Right lobe of liver (tissue), 6 donors: ENCODE measurements around the gene GALNT14. TPM values are rescaled to one million over a fixed set of nuclear protein-coding genes. Genes with fewer than 3 reads are reported as not detected.

Source experiments
- ATAC-seq, 4 donors: fragments of 200-7000 bp; cut with Tn5 transposase; one replicate each; pipeline ENCODE4 v1.9.1; 2020; ENCODE audit warnings: mild to moderate bottlenecking in 4 of 4, moderate library complexity in 4 of 4
- DNase-seq, 3 donors: peaks; one replicate each; pipeline ENCODE4 v3.0.0-alpha.2; 2020
- H3K27ac ChIP-seq, 3 donors: fragments of 200-600 bp; one replicate each; pipeline ENCODE4 v1.8.0; 2022
- H3K27me3 ChIP-seq, 2 donors: fragments of 200-600 bp; one replicate each; pipeline ENCODE4 v1.8.0; 2022
- H3K36me3 ChIP-seq, 4 donors: fragments of 200-600 bp; sonication (generic) in 1 of 4; one replicate each; pipeline versions ENCODE4 v1.5.1 to v1.8.0; 2017 to 2022; ENCODE audit warnings: control low read depth in 1 of 4
- H3K4me1 ChIP-seq, 4 donors: fragments of 200-600 bp; sonication (generic) in 1 of 4; one replicate each; pipeline versions ENCODE4 v1.5.1 to v1.8.0; 2017 to 2022; ENCODE audit warnings: control low read depth in 1 of 4
- H3K4me3 ChIP-seq, 3 donors: fragments of 200-600 bp; one replicate each; pipeline ENCODE4 v1.8.0; 2022
- H3K9me3 ChIP-seq, 4 donors: fragments of 200-600 bp; sonication (generic) in 1 of 4; one replicate each; pipeline versions ENCODE4 v1.5.1 to v1.8.0; 2017 to 2022; ENCODE audit warnings: control low read depth in 1 of 4
- CTCF ChIP-seq, 4 donors: fragments of 200-600 bp in 3 of 4; fragments of 450-650 bp in 1 of 4; IDR thresholded peaks; one replicate each; pipeline versions ENCODE4 v1.5.1 to v1.8.0; 2016 to 2022; ENCODE audit warnings: antibody characterized with exemption in 4 of 4, mild to moderate bottlenecking in 2 of 4
- POLR2A ChIP-seq: fragments of 450-650 bp; IDR thresholded peaks from one replicate; pipeline ENCODE4 v1.6.1; 2017; ENCODE audit warnings: antibody characterized with exemption, mild to moderate bottlenecking
- WGBS: methylation state at CpG from one replicate; pipeline ENCODE4 v1.1.6; 2018; ENCODE audit warnings: low coverage, low lambda C conversion rate; ENCODE audit not compliant: insufficient coverage; ENCODE audit errors: missing lambda C conversion rate; 5-methylcytosine and 5-hydroxymethylcytosine counted together
- intact Hi-C, 2 donors: fragments of 100-400 bp; cut with DNase I; formaldehyde crosslinking; loops; one replicate each; pipeline versions ENCODE4 v1.11.2 to v1.14.1; 2022
- total RNA-seq, 6 experiments: library from RNA; depleted of rRNA in 2 of 6; stranded (reverse); fragments of >200 nt in 2 of 6; fragmentation: NEBNext Ultra II Directional in 3 of 6; extraction: Animal tissue kit (Norgen Biotek cat#: 25700) in 3 of 6; gene quantifications; one replicate each; pipeline versions ENCODE4 v1.1.0 to v1.2.4, GENCODE V29; 2016 to 2023
- donor health status: DM: no; HTN: yes; CAD: no.
- donor health status: DM: no; HTN: no; CAD: no.
- donor health status: DM: no; HTN: no; CAD: no.
- donor health status: DM: no; HTN: yes; CAD: no.
- donor health status: DM: no; HTN: yes; CAD: no.

Gene GALNT14
- total RNA-seq, 6 experiments from 2014 or later: 0.37 to 2.8 (median 1.0) TPM

DNA sequence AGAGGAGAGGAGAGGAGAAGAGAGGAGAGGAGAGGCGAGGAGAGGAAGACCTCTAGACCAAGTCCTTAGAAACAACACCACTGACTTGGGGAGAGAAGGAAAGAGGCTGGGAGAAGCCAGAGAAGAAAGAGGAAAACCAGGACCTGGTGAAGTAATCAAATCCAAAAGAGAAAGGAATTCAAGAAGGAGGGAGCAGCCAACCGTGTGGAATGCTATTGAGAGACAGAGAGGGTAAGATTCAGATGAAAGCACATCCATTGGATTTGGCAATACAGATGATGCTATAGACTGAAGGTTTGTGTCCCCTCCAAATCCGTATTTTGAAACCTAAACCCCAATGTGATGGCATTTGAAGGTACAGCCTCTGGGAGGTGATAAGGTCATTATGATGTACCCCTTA, 50.7 kb downstream of the GALNT14 start:
- DNase-seq (no peak), ATAC-seq (no peak)
- intact Hi-C loops: no loop called here
- WGBS: 65% methylated on average over 3 of the region's 3 CpGs
- H3K27ac ChIP-seq: no peak overlapping the region
- H3K4me3 ChIP-seq: no peak overlapping the region
- H3K36me3 ChIP-seq: no peaks in the 10 kb centered on the region
- no peaks in the 10 kb centered on the region for H3K9me3 ChIP-seq
- TF ChIP-seq POLR2A: no peak
- H3K4me1 ChIP-seq: no peaks in the 10 kb centered on the region
- H3K27me3 ChIP-seq: no peaks in the 10 kb centered on the region

GRCh38 chr2:31086590-31086989, 51.6 kb downstream of the GALNT14 start:
- intact Hi-C loops: no loop called here
- H3K36me3 ChIP-seq: no peaks in the 10 kb centered on the region
- ATAC-seq (no peak), DNase-seq (no peak)
- no peak overlapping the region for H3K4me3 ChIP-seq
- TF ChIP-seq POLR2A (no peak), CTCF (IDR thresholded peaks at IDR 0.05) (no peak)
- WGBS: 72% methylated on average over 4 of the region's 4 CpGs
- H3K27me3 ChIP-seq: no peaks in the 10 kb centered on the region
- H3K4me1 ChIP-seq: no peaks in the 10 kb centered on the region
- H3K9me3 ChIP-seq: no peaks in the 10 kb centered on the region
- H3K27ac ChIP-seq: no peak overlapping the region

DNA sequence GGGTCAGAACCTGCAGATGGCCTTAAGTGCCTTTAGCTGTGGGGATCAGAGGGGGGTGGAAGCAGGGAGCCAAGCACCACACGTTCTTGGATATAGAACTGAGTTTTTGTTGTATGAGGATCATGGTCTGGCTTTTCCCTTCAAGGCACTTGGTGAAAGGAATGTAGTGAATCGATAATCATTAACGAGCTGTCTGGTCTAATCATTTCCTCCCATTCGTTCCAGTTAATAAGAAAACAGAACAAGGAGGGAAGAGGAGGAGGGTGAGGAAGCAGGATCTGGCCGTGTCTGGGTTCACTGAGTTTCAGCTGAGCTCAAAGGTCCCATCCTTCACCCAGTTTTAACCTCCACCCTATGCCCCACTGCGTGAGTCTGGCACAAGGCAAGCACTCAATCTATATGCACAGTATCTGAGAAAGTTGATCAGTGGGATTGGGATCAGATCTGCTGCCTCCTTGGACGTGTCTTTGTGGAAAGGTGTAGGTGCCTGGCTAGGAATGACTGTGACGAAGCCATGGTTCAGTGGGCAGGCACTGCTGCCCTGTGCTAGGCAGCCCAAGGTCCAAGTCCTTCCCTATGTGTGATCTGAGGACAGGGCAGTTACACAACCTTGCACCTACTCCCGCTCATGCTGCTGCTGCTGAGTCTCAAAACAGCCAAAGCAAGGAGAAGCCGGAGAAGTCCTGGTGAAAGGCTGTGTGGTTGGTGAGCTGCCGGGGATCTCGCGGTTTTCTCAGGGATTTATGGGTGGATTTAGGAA, 54.8 kb downstream of the GALNT14 start:
- intact Hi-C loops: no loop called here
- ATAC-seq: peak; percentile 69 to 94 (median 86)
- WGBS: 39% methylated on average over 6 of the region's 13 CpGs
- Histone ChIP-seq H3K27ac (no peak overlapping the region), H3K36me3 (no peaks in the 10 kb centered on the region), H3K4me1 (no peaks in the 10 kb centered on the region), H3K9me3 (no peaks in the 10 kb centered on the region), H3K27me3 (no peaks in the 10 kb centered on the region), H3K4me3 (no peak overlapping the region)
- no peak for TF ChIP-seq POLR2A
- no peak for TF ChIP-seq CTCF (IDR thresholded peaks at IDR 0.05)
- peak in 1 of 3 donors; percentile 63 for DNase-seq

GRCh38 chr2:31082002-31082401, 56.2 kb downstream of the GALNT14 start:
- TF ChIP-seq POLR2A (no peak), CTCF (IDR thresholded peaks at IDR 0.05) (no peak)
- no peaks in the 10 kb centered on the region for H3K27me3 ChIP-seq
- no peaks in the 10 kb centered on the region for H3K4me1 ChIP-seq
- whole genome bisulfite sequencing: 47% methylated on average over 2 of the region's 2 CpGs
- no peaks in the 10 kb centered on the region for H3K36me3 ChIP-seq
- peak in 2 of 4 donors; percentile 25 to 34 for ATAC-seq
- H3K9me3 ChIP-seq: no peaks in the 10 kb centered on the region
- H3K4me3 ChIP-seq: no peak overlapping the region
- no peak for DNase-seq
- H3K27ac ChIP-seq: no peak overlapping the region
- intact Hi-C loops: no loop called here

DNA sequence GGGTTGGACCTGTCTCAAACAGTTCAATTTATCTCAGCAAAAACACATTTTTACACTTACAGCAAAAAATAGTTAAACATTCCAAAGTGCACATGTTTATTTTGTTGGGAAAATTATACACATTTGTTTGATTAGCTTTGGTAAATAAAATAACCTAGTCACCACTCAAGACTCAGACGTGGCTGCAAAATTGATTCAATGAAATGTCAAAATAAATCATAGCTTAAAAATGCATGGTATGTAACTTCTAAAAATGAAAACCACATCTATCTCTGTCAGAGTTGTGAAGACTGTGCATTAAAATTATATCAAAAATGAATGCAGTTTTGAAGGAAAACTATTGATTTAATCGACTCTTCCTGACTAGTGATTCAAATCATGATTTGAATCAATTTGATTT, 56.7 kb downstream of the GALNT14 start:
- Histone ChIP-seq H3K27ac (no peak overlapping the region), H3K4me3 (no peak overlapping the region), H3K4me1 (no peaks in the 10 kb centered on the region), H3K27me3 (no peaks in the 10 kb centered on the region), H3K36me3 (no peaks in the 10 kb centered on the region), H3K9me3 (no peaks in the 10 kb centered on the region)
- 51% methylated on average over 2 of the region's 2 CpGs for WGBS
- no peak for DNase-seq
- no peak for ATAC-seq
- TF ChIP-seq CTCF (IDR thresholded peaks at IDR 0.05): no peak
- no peak for TF ChIP-seq POLR2A
- intact Hi-C loops: no loop called here
